Adrenal gland (tissue), 12 donors: ENCODE data around the gene CEP152. TPM values are rescaled to one million over a fixed set of nuclear protein-coding genes. Genes with fewer than 3 reads are reported as not detected.

Experiments used
- DNase-seq, 7 donors: peaks; one replicate each; pipeline ENCODE4 v3.0.0-alpha.2; 2019 to 2020
- H3K27ac ChIP-seq, 5 donors: fragments of 200-600 bp; sonication (generic) in 4 of 5; 1 replicate in 3 of 5; 2 replicates in 2 of 5; pipeline versions ENCODE4 v1.5.1 to v1.8.0; 2016 to 2020; ENCODE audit warnings: mild to moderate bottlenecking in 1 of 5
- H3K27me3 ChIP-seq: fragments of 200-600 bp; 2 replicates; pipeline ENCODE4 v1.8.0; 2021
- H3K36me3 ChIP-seq, 2 donors: fragments of 200-600 bp; replicated peaks in 1 of 2; 1 replicate in 1 of 2; 2 replicates in 1 of 2; pipeline versions ENCODE4 v1.5.1 to v1.8.0; 2018 to 2022
- H3K4me1 ChIP-seq, 2 donors: fragments of 200-600 bp; replicated peaks in 1 of 2; 1 replicate in 1 of 2; 2 replicates in 1 of 2; pipeline versions ENCODE4 v1.5.1 to v1.8.0; 2018 to 2021
- H3K4me3 ChIP-seq, 4 donors: fragments of 200-600 bp; sonication (generic) in 3 of 4; one replicate each; pipeline ENCODE4 v1.5.1; 2016 to 2018
- H3K9me3 ChIP-seq, 3 donors: fragments of 200-600 bp; sonication (generic) in 1 of 3; replicated peaks in 1 of 3; 1 replicate in 2 of 3; 2 replicates in 1 of 3; pipeline versions ENCODE4 v1.5.1 to v1.8.0; 2016 to 2021
- POLR2A ChIP-seq, 2 donors: fragments of 450-650 bp; IDR thresholded peaks; one replicate each; pipeline ENCODE4 v1.6.1; 2017; ENCODE audit warnings: antibody characterized with exemption in 2 of 2, mild to moderate bottlenecking in 2 of 2, moderate library complexity in 1 of 2
- WGBS, 4 donors: extraction: QIAGEN DNeasy Blood & Tissue Kit in 2 of 4; methylation state at CpG; one replicate each; pipeline versions ENCODE4 v1.1.5 to v1.1.7; 2013 to 2017; 5-methylcytosine and 5-hydroxymethylcytosine counted together
- intact Hi-C, 2 donors: fragments of 100-400 bp; cut with DNase I; formaldehyde crosslinking; loops; one replicate each; pipeline versions ENCODE4 v1.14.1 to v1.15.0; 2022 to 2023
- polyA plus RNA-seq, 3 donors: library from polyadenylated mRNA; stranded (reverse); fragments of 200-250 nt in 2 of 3; fragments of 350-450 nt in 1 of 3; fragmentation: Illumina TruSeq in 1 of 3; extraction: RNeasy Lipid Tissue Mini Kit (QIAGEN cat#74804) in 1 of 3; gene quantifications; one replicate each; pipeline ENCODE4 v1.2.3, GENCODE V29; 2013 to 2014
- total RNA-seq, 9 donors: library from RNA; depleted of rRNA in 4 of 9; stranded (reverse); fragments of >200 nt in 4 of 9; fragments of 120-200 nt in 1 of 9; fragmentation: NEBNext Ultra II Directional in 1 of 9; extraction: Animal tissue kit (Norgen Biotek cat#: 25700) in 1 of 9; gene quantifications; one replicate each; pipeline versions ENCODE4 v1.1.0 to v1.2.4, GENCODE V29; 2013 to 2023
- TF ChIP-seq, protein P1 (sequence below), 6 experiments: fragments of 450-650 bp in 4 of 6; fragments of 200-600 bp in 2 of 6; sonication (generic) in 1 of 6; IDR thresholded peaks; 1 replicate in 5 of 6; 2 replicates in 1 of 6; pipeline versions ENCODE4 v1.5.1 to v1.8.0; 2016 to 2021; ENCODE audit warnings: antibody characterized with exemption in 6 of 6, mild to moderate bottlenecking in 2 of 6, moderate library complexity in 1 of 6
- donor health status: healthy with polysubstance abuse.
- donor health status: Bipolar disorder and iron deficiency.
- donor health status: DM: yes; HTN: yes; CAD: no.
- donor health status: DM: no; HTN: no; CAD: no.
- donor health status: DM: no; HTN: no; CAD: no.
- donor health status: DM: yes; HTN: yes; CAD: no.

Gene CEP152
- total and polyA plus RNA-seq, 12 donors, result 1.2 to 14.4 (median 3.3) TPM

DNA sequence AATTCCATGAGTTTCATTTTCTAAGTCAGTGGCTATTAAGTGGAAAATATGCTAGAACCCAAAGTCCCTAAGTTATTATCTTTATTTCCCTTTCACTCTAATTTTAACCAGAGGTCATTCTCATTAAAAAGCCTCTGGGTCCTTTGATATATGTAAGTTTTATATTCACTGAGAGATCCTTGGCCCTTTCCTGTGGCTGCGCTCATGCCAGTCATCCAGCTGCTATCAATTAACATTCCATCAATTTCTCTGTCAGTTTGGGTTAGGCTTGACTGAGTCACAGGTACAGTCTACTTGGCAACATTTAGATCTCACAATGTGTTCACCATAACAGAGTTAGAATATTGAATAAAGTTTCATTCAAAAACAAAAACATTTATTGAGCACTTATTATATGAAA, 107.3 kb downstream of the CEP152 start:
- TF ChIP-seq, protein P1, sequence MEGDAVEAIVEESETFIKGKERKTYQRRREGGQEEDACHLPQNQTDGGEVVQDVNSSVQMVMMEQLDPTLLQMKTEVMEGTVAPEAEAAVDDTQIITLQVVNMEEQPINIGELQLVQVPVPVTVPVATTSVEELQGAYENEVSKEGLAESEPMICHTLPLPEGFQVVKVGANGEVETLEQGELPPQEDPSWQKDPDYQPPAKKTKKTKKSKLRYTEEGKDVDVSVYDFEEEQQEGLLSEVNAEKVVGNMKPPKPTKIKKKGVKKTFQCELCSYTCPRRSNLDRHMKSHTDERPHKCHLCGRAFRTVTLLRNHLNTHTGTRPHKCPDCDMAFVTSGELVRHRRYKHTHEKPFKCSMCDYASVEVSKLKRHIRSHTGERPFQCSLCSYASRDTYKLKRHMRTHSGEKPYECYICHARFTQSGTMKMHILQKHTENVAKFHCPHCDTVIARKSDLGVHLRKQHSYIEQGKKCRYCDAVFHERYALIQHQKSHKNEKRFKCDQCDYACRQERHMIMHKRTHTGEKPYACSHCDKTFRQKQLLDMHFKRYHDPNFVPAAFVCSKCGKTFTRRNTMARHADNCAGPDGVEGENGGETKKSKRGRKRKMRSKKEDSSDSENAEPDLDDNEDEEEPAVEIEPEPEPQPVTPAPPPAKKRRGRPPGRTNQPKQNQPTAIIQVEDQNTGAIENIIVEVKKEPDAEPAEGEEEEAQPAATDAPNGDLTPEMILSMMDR (IDR thresholded peaks at IDR 0.05), result no peak
- no peak for TF ChIP-seq POLR2A (IDR thresholded peaks at IDR 0.05)
- 95 to 97% (median 96%) methylated on average over 1 of the region's 1 CpG for WGBS, 4 donors
- no peaks in the 10 kb centered on the region for H3K36me3 ChIP-seq
- H3K27me3 ChIP-seq, result no peaks in the 10 kb centered on the region
- DNase-seq, result no peak
- no peaks in the 10 kb centered on the region for H3K4me1 ChIP-seq
- H3K4me3 ChIP-seq, result no peak overlapping the region
- intact Hi-C loops, result no loop called here
- H3K27ac ChIP-seq, result no peak overlapping the region
- peaks cover 0 to 10% (median 0%) of the 10 kb centered on the region in 3 donors for H3K9me3 ChIP-seq

DNA sequence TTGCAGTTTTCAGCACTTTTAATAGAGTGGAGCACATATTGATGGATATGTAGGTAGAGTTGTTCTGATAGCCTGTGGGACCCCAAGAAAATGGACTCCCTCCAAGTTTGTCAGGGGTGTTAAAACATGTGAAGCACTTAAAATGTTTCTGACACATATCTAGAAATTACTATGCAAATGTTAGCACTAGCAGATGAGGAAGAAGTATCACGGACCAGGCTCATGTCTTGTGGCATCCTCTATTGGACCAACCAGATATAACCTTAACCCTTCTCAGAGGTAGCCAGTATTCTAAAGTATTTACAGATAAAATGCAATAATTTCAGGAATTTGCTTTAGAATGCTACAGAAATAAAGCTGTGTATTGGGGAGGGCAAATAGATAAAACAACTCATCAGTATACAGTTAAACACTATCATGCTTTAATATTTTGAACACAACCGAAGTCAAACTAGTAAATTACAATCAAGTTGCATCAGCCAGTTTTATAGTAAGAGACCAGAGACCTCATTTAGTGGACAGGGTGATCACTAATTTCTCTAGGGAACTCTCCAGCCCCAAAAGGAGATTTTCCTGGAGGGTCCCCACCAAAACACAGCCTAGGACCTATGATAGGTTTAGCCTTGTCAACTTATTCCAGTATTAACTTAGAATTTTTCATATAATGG, 108.2 kb downstream of the CEP152 start:
- TF ChIP-seq, protein P1 (IDR thresholded peaks at IDR 0.05), result no peak
- TF ChIP-seq POLR2A (IDR thresholded peaks at IDR 0.05), result no peak
- Histone ChIP-seq H3K4me1 (no peaks in the 10 kb centered on the region), H3K27me3 (no peaks in the 10 kb centered on the region), H3K4me3 (no peak overlapping the region), H3K36me3 (no peaks in the 10 kb centered on the region), H3K27ac (no peak overlapping the region), H3K9me3 (peaks cover 0 to 3% (median 0%) of the 10 kb centered on the region in 3 donors)
- intact Hi-C loops, result no loop called here
- 89 to 100% (median 94%) methylated on average over 2 of the region's 2 CpGs for WGBS, 4 donors
- DNase-seq, result no peak

DNA sequence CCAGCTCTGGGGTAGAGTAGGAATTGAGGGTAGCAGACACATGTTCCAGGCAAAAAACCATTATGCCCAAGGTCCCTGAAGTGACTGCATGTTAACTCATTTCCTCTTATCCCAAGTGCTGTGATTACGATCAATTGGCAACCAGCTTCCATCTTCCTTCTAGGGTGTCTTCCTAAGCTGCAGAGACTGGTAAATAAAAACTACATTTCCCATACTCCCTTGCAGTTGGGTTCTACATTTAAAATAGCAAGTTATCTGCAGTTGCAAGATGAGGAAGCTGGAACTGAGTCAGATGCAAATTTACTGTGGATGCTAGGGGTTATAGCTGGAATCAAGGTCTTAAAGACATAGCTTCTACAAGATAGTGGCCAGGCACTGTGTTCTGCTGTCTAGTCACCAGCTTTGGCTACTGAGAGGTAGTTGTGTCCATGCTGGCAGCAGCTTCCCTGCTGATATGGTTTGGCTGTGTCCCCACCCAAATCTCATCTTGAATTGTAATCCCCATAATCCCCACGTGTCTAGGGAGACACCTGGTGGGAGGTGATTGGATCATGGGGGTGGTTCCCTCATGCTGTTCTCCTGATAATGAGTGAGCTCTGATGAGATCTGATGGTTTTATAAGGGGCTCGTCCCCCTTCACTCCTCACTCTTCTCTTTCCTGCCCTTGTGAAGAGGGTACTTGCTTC, 114.1 kb downstream of the CEP152 start:
- Histone ChIP-seq H3K4me1 (no peaks in the 10 kb centered on the region), H3K27me3 (no peaks in the 10 kb centered on the region), H3K4me3 (no peak overlapping the region), H3K27ac (no peak overlapping the region), H3K36me3 (no peaks in the 10 kb centered on the region), H3K9me3 (no peaks in the 10 kb centered on the region)
- WGBS, 4 donors, result 55 to 88% (median 56%) methylated on average over 2 to 3 of the region's 3 CpGs
- TF ChIP-seq POLR2A (IDR thresholded peaks at IDR 0.05), result no peak
- TF ChIP-seq, protein P1 (IDR thresholded peaks at IDR 0.05), result no peak
- intact Hi-C loops, result no loop called here
- DNase-seq, result no peak

DNA sequence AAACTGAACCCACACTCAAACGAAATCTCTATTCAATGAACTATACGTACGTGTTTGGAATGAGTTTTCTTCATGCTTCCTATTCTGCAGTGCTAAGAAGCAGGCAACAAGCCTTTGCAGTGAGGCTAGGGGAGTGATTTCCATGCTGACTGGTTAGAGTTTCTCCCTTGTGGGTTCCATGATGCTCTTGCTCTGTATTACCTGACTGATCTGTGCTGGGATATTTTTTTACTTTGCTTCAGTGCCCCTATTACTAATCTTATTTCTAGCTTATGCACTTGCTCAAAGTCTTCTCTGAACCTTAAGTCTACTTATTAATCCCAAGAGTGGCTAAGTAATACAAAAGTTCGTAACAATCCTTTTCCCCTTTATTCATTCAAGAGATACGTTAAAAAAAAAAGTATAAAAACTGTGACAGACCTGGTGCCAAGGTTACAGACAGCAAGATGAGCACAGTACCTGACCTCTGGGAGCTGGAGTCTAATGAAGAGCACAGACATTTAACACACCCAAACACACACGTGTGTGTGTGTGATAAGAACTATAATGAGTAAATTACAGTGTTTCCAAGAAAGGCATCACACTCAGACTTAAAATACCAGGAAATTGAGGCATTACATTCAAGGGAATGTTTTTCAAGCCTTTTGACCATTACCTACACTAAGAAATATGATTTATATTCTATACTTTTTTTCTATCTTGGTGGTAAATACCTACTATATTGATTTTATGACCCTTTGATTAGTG, 114.9 kb downstream of the CEP152 start:
- Histone ChIP-seq H3K36me3 (no peaks in the 10 kb centered on the region), H3K27ac (no peak overlapping the region), H3K9me3 (no peaks in the 10 kb centered on the region), H3K4me1 (no peaks in the 10 kb centered on the region), H3K27me3 (no peaks in the 10 kb centered on the region), H3K4me3 (no peak overlapping the region)
- 71 to 88% (median 74%) methylated on average over 6 of the region's 6 CpGs for WGBS, 4 donors
- TF ChIP-seq POLR2A (IDR thresholded peaks at IDR 0.05), result no peak
- TF ChIP-seq, protein P1 (IDR thresholded peaks at IDR 0.05), result no peak
- intact Hi-C loops, result no loop called here
- no peak for DNase-seq
